NCI-H1092 (cell line): ENCODE results near the gene KLHL26.

Experiments used
- DNase-seq: peaks from one replicate; lab custom pipeline; 2025; lab: John Stamatoyannopoulos, UW

Gene KLHL26

DNA sequence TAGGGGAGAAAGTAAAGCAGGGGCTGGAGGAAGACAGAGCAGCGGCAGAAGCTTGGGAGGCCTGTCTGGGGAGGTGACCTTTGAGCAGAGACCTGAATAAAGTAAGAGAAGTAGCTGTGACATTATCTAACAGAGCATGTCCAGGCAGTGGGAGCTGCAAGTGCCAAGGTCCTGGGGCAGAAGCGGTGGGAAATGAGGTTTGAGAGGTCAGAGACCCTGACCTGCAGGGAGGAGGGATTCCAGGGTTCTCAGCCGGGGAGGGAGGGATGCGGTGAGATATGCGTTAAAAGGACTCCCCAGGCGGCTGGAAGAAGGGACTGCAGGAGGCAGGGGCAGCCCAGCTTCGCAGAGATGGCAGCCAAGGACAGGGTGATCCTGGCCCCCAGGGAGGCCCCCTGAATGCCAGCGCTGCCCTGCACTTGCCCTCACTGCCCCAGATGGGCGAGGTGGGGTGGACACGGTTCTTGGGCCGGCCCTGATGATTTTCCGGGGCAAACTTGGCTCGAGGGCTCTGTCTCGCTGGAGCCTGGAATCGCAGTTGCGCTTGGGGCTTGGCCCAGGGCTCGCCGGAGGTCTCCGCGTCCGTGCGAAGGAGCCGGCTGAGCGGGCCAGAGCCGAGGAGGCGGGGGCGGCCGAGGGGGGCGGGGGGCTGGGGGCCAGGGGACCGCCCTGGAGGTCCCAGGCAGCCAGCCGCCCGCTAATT lies 33.4 kb upstream of the KLHL26 start:
- no peak for DNase-seq

DNA sequence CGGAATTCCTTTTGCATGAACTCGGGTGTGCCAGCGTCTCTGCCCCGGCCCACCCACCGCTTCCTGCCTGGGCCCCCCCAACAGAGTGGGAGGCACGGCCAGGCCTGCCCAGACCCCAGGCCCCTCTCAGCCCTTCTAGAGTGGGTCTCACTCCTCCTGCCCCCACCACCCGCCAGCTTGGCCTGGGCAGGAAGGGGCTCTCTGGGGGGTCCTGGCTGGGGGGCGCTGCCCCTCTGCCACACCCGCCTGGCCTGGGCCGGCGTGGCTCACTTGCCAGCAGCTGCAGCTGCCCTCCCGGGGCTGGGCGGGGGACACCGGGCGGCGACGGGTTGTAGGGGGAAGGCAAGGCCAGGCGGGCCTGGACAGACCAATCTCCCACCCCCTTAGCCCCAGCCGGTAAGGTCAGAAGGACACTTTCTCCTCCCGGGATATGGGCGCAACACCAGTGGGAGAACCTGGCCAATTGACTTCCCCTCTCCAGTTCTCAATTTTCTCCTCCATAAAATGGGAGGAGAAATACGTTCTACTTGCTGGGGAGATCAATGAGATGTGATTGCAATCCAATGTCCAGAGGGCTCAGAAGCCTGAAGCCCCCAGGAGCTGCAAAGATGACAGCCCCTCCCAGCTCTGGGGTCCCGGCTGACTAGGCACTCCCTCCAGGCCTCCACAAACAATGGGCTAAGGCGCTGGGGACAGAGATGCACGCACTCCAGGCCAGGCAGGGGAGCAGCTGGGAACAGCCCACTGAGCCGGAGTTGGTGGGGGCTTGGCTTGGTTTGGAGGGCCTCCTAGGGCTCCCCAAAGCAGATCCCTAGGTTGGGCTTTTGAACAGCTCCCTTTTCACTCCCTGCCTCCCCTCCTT lies 32.6 kb upstream of the KLHL26 start:
- DNase-seq = no peak

DNA sequence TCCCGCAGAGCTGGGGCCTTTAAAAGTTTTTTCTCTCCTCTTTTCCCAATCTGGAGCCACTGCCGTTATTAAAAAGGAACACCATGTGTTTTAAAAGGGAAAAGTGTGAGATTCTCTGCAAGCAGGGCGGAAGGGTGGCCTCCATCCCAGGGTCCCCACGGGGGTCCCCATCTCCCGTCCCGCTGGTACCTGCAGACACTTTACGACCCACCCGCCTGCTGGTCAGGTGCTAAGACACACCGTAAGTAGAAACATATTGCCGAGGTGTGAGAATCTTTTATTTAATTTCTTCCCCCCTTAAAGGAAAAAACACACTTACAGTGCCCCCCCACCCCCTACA lies 32.0 kb upstream of the KLHL26 start:
- DNase-seq = no peak

DNA sequence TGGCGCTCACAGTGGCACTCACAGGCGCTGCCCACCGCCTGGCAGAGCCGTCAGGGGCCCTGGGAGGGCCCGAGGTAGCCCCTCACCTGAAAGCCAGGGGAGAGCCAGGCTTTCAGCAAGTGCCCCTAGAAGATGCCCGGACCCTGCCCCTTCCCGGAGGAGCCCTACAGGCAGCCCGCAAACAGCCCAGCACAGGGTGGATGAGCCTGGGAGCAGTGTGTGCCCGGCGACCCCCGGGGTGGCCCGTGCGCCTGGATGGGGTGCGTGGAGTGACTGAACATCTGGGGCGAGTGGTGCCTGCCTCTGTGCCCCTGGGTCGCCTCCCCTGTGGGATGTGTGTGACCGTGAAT lies 31.7 kb upstream of the KLHL26 start:
- no peak for DNase-seq

DNA sequence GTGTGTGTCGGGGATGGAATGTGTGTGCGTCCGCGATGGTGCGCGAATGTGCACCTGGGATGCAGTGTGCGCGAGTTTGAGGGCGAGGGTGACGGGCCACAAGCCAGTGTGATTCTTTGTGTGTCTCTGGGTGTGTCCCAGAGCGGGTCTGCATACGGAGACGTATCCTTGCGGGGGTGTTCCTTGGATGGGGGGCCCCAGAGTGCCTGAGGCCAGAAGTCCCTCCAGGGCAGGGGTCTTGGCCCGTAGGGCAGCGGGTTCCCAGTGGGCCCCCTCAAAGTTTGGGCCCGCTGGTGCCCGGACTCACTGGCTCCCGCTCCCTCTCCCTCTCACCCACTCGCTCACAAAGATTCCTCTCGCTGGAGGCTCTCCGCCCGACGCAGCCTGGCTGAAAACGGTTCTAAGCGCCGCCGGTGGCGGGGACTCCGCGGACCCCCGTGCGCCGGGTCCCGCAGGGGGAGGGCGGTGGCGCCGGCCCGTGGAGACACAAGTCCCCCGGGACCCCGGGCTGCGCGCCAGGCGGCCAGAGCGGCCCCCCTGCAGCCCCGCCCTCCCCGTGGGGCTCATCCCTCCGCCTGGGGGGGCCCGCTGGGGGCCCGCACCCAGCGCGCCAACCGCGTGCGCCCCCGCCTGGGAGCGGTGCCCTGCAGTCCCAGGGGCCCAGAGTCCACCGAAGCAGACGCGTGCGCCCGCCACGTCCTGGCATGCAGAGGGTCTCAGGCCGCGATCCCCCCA lies 31.1 kb upstream of the KLHL26 start:
- no peak for DNase-seq

DNA sequence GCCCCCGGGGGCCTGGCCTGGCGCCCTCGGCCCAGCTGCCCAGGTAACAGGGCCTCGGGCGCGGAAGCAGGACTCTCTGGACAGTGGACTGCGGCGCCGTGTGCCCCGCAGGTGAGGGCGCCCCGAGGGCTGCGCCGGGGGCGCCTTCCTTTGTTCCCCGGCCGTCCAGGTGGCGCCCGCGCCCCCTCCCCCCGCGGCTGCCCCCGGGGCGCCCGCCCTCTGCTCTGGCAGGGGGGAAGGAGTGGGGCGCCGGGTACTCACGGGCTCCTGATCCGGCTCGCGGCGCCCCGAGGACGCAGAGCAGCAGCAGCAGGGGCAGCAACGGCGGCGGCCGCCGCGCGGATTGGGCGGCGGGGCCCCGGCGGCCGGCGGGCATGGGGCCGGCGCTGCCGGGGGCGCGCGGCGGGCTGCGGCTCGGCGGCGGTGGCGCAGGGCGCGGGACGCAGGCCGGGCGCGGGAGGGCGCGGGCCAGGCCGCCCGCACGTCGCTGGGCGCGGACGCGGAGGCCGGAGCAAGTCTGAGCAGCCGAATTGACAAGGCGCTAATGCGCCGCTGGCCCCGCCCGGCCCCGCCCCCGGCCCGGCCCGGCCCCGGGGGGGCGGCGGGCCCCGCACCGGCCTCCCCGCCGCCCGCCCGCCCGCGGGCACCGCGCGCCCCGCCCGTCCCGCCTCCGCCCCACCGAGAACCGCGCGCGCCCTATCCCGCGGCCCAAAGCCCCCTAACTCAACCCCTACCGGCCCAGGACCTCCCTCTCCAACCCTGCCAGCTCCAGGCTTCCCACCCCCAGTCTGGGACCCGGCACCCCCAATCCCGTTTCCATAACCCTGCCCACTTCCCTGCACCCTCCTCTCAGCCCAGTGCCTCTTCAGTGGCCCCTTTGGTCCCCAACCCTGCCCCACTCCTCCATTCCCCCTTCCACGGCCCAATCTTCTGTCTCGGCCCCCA lies 30.3 kb upstream of the KLHL26 start, which contains the start of gene CRLF1:
TSS of gene CRLF1 (minus strand) at position 519 of the 945 bp plus-strand sequence. CDS start at position 376, 143 bp downstream.
- no peak for DNase-seq

DNA sequence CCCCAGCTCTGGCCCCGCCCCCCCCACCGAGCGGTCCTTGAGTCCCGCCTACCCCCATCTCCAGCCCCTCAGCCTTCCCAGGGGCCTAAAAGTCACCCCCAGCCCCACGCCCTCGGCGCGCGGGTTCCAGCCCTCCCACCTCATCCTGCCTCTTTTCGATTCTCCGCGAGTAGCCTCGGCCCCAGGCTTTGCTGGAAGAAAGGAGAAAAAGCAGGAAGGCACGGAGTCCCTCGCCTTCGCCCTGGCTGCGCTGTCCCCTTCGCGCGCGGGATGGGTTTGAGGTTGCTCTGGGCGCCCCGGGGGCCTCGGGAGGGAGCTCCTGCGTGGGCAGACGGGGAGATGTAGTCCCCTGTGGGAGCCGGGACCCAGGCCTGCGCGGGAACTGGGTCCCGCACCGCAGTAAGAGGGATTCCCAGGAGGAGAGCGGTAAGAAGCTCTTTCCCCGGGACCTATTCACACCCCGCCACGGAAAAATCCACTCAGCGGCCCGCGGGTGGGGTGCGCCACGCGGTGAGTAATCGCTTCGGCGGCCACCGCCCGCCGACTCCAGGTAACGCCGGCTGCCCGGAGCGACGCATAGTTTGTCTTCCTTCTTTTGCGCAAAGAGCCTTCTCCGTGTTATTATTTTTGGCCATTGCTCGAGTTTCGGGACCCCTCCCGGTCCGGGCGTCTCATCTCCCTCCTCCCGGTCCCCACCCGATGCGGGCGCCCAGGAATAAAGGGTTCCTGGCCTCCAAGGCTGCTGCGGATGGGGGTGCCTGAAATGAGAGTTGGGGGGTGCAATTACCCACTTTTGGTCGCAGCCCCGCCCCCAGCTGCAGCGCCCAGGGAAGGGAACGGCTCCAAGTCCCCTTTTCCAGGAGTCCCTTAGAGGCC lies 29.4 kb upstream of the KLHL26 start:
- no peak for DNase-seq

DNA sequence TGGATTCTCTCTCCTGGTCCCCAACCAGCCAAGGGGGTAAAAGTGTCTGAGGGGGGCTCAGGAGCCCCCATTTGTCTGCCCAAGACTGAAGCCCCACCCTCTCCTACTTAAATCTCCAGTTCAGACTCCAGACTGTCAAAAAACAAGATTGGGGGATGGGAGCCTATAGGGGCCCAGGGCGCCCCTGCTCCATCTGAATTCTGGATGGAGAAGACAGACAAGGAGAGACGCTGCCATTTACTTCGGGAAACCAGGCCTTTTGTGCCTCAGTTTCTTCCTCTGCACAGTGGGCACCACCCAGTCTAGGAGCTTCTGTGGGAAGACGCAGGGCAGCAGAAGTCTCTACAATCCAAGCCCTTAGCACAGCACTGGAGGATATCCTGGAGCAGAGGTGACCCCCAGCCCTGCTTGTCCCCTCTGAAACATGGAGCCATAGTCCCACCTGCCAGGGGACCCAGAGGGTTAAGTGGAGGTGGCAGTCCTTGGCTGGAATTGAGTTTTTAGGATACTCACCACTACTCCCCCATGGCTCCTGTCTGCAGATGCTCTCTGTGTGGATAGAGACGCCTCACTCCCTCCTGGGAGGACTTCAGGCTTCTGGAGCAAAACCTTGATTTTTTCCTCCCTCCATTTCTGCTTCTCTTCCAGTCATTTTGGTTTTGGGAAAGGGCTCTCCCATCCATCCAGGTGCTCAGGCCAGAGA lies 28.6 kb upstream of the KLHL26 start:
- no peak for DNase-seq

DNA sequence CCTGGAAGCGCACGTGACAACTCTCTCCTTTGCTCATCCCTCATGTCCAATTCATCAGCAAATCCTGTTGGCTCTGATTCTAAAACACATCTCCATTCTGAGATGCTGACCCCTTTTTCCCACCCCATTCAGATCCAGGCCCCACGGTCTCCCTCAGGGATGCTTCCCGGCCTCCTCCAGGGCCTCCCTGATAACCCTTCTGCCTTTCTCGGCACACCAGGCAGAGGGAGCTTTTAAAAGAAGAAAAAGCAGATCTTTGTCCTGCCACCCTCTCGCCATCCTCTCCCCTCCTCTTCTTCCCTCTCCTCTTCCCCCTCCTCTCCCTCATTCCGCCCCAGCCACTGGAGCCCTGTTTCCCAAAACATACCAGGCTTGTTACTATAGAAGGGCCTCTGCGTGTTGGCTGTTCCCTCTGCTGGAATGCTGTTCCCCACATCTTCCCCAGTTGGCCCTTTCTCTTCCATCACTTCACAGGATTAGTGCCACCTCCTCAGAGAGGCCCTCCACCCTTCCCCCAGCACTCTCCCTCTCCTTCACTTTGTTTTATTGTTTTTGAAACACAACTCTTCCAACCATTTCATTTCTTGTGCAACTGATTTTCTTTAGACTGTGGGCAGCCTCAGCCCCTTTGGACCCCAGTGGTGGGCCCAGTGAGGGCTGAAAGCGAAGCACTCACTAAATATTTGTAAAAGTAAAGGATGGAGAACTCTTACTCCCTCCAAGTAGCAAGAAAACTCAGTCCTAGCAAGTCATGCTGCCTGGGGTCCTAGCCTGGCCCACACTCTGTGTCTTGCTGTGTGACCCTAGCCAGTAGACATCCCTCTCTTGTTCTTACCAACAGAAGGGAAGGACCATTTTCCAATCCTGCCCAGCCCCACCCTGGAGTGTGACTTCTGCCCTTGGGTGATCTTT lies 27.8 kb upstream of the KLHL26 start:
- DNase-seq = no peak

DNA sequence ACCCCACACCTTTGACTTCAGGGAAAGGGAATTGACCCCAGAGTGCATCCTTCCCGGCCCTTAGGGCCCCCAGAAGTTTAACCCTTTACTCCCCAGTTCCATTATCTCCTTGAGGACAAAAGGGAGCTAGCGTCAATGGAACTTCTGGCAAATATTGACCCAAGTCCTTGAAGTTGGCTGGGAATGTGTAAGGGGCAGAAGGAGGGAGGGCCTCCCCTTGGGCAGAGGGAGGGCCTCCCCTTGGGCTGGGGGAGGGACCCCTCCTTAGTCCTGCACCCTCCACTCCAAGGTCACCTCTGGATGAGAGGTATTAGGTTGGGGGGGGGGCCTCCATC lies 27.1 kb upstream of the KLHL26 start:
- DNase-seq = no peak

DNA sequence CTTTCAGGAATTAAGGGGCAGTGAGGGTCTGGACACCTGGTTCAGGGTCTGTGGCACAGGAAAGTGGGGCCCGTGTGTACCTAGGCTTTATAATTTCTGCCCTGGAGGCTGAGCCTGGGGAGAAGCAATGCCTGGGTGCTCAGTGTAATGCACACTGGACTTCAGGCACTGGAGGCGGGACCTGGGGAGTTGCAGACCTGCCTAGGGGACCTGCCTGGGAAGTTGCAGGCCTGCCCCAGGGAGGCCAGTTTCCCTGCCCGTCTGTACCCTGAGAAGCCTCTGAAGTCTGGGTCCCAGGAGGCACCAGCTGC lies 26.6 kb upstream of the KLHL26 start:
- DNase-seq = no peak

DNA sequence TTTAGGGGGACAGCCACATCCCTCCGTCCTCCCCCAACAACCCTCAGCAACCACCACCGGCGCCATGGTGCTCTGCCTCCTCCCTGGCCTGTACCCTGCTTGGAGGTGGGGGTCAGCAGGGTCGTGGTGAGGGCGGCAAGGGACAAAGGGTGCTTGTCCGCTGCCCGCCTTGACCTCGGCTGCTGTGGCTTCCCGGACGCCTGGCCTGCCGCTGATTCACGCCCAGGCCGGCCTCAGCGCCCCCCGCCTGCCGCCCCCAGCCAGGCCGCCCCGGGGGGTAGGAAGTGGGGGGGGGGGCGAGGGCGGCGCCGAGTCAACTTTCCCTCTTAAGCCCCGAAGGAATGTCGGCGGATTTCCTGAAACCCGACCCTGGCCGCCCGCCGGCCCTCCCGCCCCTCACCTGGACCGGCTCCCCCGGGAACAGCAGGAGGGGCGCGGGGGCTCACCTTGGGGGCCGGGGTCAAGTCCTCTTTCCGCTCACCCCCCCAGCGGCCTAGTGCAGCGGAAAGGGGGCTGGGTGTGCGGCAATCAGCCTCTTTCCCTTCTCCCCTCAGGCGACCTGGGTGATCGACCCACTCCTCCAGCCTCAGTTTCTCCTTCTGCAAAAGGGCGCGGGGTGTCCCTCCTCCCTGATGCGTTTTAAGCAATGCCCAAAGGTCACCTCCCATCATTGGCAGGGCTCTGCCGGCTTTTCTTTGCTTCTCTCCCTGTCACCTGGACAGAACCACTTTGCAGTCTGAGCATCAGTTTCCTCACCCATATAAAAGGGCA lies 26.1 kb upstream of the KLHL26 start:
- no peak for DNase-seq

DNA sequence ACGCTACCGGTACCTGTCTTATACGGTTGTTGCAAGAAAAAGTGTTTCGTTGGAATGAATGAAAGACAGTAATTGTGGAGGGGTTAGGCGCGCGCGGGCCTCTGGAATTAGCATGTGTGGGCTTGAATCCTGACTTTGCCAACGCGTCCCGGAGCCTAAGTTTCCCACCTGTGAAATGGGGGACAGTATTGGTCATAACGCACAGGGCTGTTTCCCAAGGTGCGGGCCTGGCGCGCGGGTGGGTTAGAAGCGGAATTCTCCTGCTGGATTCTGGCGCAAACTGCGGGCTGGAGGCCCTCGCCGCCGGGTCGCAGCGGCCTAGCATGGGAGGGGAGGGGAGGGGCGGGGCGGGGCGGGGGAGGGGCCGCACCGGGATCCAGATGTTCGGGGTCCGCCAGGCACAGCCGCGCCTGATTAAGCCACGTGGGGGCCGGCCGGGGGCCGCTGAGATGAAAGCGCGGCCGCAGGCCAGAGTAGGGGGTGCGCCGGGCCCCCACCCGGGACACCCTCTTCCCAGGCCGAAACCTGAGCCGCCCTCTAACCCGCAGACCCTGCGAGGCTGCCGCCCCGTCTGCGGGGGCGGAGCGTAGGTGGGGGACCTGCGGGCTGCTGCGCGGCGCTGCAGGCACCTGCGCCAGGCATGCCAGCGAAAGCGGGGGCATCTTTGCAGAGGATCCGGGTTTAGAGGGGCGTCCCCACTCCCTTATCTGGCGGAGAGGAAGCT lies 25.3 kb upstream of the KLHL26 start:
- no peak for DNase-seq

DNA sequence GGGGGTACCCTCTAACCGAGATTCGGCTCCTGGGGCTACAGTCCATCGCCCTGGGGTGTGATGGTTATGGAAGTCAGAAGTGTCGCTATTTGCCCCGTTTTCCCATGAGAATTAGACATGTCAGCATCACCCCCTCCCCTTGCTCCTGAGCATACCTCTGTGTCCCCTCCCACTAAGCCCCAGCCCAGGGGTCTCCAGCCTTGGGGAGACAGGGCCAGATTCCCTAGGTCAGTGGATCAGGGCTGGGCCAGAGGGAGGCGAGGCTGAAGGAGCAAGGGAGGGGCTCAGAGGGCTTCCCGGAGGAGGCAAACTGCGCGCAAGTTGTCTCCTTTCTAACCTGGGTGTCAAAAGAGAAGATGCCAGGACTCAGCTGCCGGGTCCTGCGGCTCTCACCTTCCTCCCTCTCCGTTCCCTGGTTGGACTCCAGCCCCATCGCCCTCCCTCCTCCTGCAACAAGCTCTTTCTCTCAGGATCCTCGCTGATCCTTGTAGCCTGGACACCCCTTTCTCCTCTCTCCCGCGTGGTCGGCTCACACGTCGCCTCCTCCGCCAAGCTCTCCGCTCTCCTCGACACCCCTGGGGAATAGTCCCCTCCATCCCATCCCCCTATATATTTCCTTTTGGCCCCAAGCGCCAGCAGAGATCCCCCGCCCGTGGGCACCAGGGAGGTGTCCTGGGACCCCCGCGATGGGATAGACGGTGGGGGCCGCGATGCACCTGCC lies 24.6 kb upstream of the KLHL26 start:
- no peak for DNase-seq

DNA sequence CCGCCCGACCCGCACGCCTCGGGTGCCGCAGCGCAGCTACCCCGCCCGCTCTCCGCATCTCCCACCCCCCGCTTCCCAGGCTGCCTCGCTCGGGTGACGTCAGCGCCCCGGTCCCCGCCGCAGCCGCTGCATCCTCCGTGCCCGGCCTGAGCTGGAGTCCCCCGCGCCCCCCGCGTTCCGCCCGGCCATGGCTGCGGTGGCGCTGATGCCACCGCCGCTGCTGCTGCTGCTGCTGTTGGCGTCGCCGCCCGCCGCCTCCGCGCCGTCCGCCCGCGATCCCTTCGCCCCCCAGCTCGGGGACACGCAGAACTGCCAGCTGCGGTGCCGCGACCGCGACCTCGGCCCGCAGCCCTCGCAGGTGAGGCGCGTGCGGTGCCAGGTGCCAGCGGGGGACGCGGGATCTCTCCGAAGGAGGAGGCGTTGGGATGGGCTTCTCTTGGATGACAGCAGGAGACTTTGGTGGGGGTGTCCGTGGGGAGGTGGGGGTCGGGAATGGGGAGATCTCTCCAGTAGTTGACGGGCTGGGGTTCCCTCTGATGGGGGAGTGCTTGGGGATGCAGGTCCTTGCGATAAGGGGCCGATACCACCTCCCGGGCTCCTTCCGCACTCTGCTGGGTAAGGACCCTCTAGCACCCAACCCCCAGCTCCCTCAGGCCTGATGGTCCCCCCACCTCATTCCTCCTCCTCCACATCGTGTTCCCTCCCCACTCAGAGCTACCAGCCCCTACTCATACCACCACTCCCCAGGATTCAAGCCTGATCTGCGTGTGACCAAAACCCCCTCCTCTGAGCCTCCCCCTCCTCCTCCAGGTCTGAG lies 23.8 kb upstream of the KLHL26 start, which contains the start of gene TMEM59L:
TSS of gene TMEM59L (plus strand) at position 99 of the 817 bp plus-strand sequence. CDS start at position 188, 89 bp downstream.
- no peak for DNase-seq

DNA sequence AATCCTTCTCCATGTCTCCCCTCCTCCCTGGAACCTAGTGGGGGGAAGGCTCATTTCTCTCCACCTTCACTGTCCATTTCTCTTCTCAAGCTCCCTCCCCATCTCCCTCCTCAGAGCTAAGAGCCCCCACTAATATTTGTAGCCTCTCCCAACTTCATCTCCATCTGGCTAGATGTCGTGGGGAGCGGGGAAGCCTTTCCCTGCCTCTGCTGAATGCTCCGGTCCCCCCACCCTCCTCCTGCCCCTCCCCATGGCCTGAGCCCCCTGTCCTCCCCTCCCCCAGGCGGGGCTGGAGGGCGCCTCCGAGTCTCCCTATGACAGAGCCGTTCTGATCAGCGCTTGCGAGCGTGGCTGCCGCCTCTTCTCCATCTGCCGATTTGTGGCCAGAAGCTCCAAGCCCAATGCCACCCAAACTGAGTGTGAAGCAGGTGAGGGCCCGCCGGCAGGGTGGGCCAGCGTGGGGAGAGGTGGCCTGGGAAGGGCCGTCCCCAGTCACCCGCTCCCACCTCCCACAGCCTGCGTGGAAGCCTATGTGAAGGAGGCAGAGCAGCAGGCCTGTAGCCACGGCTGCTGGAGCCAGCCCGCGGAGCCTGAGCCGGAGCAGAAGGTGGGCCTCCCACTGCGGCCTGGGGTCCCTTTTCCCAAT lies 23.1 kb upstream of the KLHL26 start:
- DNase-seq = no peak
